Smooth muscle cell (in vitro differentiated cells): ENCODE measurements around the gene ARHGAP26. TPM values are rescaled to one million over a fixed set of nuclear protein-coding genes. Genes with fewer than 3 reads are reported as not detected.

ENCODE experiments used
- DNase-seq: peaks from one replicate; lab custom pipeline; 2025; ENCODE audit not compliant: unreplicated experiment; lab: John Stamatoyannopoulos, UW
- H2AFZ ChIP-seq: fragments of 200-600 bp; sonication (generic); 2 replicates; pipeline ENCODE4 v1.6.0; 2016; ENCODE audit warnings: antibody characterized with exemption, low read depth, mild to moderate bottlenecking
- H3F3A ChIP-seq: fragments of 200-600 bp; sonication (generic); 2 replicates; pipeline ENCODE4 v1.6.0; 2017; ENCODE audit warnings: antibody characterized with exemption, low read depth
- H3K27ac ChIP-seq: fragments of 200-600 bp; sonication (generic); 2 replicates; pipeline ENCODE4 v1.5.1; 2016; ENCODE audit warnings: low read depth, mild to moderate bottlenecking
- H3K27me3 ChIP-seq: fragments of 200-600 bp; sonication (generic); 2 replicates; pipeline ENCODE4 v1.6.1; 2016; ENCODE audit warnings: low read depth, mild to moderate bottlenecking
- H3K36me3 ChIP-seq: fragments of 200-600 bp; sonication (generic); 2 replicates; pipeline ENCODE4 v1.5.1; 2016; ENCODE audit warnings: low read depth
- H3K4me1 ChIP-seq: fragments of 200-600 bp; sonication (generic); 2 replicates; pipeline ENCODE4 v1.5.1; 2016; ENCODE audit warnings: low read depth
- H3K4me2 ChIP-seq: fragments of 200-600 bp; sonication (generic); 2 replicates; pipeline ENCODE4 v1.6.0; 2016; ENCODE audit warnings: mild to moderate bottlenecking
- H3K4me3 ChIP-seq: fragments of 200-600 bp; sonication (generic); 2 replicates; pipeline ENCODE4 v1.5.1; 2016; ENCODE audit warnings: mild to moderate bottlenecking
- H3K79me2 ChIP-seq: fragments of 200-600 bp; sonication (generic); 2 replicates; pipeline ENCODE4 v1.6.0; 2016; ENCODE audit warnings: low read depth, mild to moderate bottlenecking
- H3K9ac ChIP-seq: fragments of 200-600 bp; sonication (generic); 2 replicates; pipeline ENCODE4 v1.6.0; 2016; ENCODE audit warnings: low read depth
- H3K9me3 ChIP-seq: fragments of 200-600 bp; sonication (generic); replicated peaks from 2 replicates; pipeline ENCODE4 v1.5.1; 2016; ENCODE audit warnings: low read depth
- H4K20me1 ChIP-seq: fragments of 200-600 bp; sonication (generic); 2 replicates; pipeline ENCODE4 v1.6.0; 2016; ENCODE audit warnings: low read depth
- CTCF ChIP-seq: fragments of 200-600 bp; sonication (generic); IDR thresholded peaks from 2 replicates; pipeline ENCODE4 v1.5.1; 2017; ENCODE audit warnings: borderline replicate concordance, mild to moderate bottlenecking, antibody characterized with exemption; ENCODE audit not compliant: insufficient read depth, poor library complexity, severe bottlenecking
- WGBS: methylation state at CpG from one replicate; pipeline ENCODE4 v1.1.7; 2016; ENCODE audit warnings: low lambda C conversion rate; 5-methylcytosine and 5-hydroxymethylcytosine counted together
- polyA plus RNA-seq: library from polyadenylated mRNA; unstranded; fragments of >200 nt; fragmentation: Nextera tagmentation; extraction: Ambion mirVana; gene quantifications from 2 replicates; pipeline ENCODE4 v1.2.1, GENCODE V29; 2016
- total RNA-seq: library from RNA; depleted of rRNA; stranded (reverse); fragments of >200 nt; gene quantifications from 2 replicates; pipeline ENCODE4 v1.2.3, GENCODE V29; 2014

Gene ARHGAP26
- total and polyA plus RNA-seq, 2 experiments from 2014 or later = 2.2 to 5.1 TPM

GRCh38 chr5:143033535-143034250 lies 263.5 kb downstream of the ARHGAP26 start:
- H2AFZ ChIP-seq = no peak overlapping the region
- no peak for DNase-seq
- WGBS = 41% methylated on average over 10 of the region's 10 CpGs
- no peaks in the 10 kb centered on the region for H3K36me3 ChIP-seq
- peak overlapping the region; percentile 2 for H3K9ac ChIP-seq
- no peak overlapping the region for H3K4me3 ChIP-seq
- TF ChIP-seq CTCF = no peak
- peak overlapping the region; percentile 72 for H3K27ac ChIP-seq
- no peaks in the 10 kb centered on the region for H4K20me1 ChIP-seq
- H3F3A ChIP-seq = no peaks in the 10 kb centered on the region
- peaks cover 12% of the 10 kb centered on the region for H3K4me1 ChIP-seq
- H3K4me2 ChIP-seq = peak overlapping the region; percentile 3
- no peaks in the 10 kb centered on the region for H3K9me3 ChIP-seq
- H3K27me3 ChIP-seq = no peaks in the 10 kb centered on the region
- H3K79me2 ChIP-seq = no peaks in the 10 kb centered on the region

- no peaks in the 10 kb centered on the region for H4K20me1 ChIP-seq
- no peaks in the 10 kb centered on the region for H3K9me3 ChIP-seq
- H3K27ac ChIP-seq = no peak overlapping the region
- 92% methylated on average over 4 of the region's 4 CpGs for WGBS
- no peak overlapping the region for H3K9ac ChIP-seq
- no peak for TF ChIP-seq CTCF
- H3K36me3 ChIP-seq = no peaks in the 10 kb centered on the region
- H3F3A ChIP-seq = no peaks in the 10 kb centered on the region
- no peaks in the 10 kb centered on the region for H3K27me3 ChIP-seq
- H3K4me3 ChIP-seq = no peak overlapping the region
- DNase-seq = no peak
- peaks cover 12% of the 10 kb centered on the region for H3K4me1 ChIP-seq
- no peak overlapping the region for H2AFZ ChIP-seq
- no peak overlapping the region for H3K4me2 ChIP-seq
- no peaks in the 10 kb centered on the region for H3K79me2 ChIP-seq
Measured at GRCh38 chr5:143036146-143036927, 266.2 kb downstream of the ARHGAP26 start.

GRCh38 chr5:143037071-143037470 lies 266.9 kb downstream of the ARHGAP26 start:
- no peaks in the 10 kb centered on the region for H3K27me3 ChIP-seq
- H3K4me3 ChIP-seq = no peak overlapping the region
- no peaks in the 10 kb centered on the region for H3K36me3 ChIP-seq
- H2AFZ ChIP-seq = no peak overlapping the region
- peaks cover 12% of the 10 kb centered on the region for H3K4me1 ChIP-seq
- no peak overlapping the region for H3K4me2 ChIP-seq
- DNase-seq = no peak
- no peak overlapping the region for H3K27ac ChIP-seq
- no peaks in the 10 kb centered on the region for H3F3A ChIP-seq
- H3K79me2 ChIP-seq = no peaks in the 10 kb centered on the region
- TF ChIP-seq CTCF = no peak
- WGBS = 76% methylated on average over 3 of the region's 3 CpGs
- no peak overlapping the region for H3K9ac ChIP-seq
- no peaks in the 10 kb centered on the region for H3K9me3 ChIP-seq
- H4K20me1 ChIP-seq = no peaks in the 10 kb centered on the region
